ENCODE results near the gene CLDN20. TPM values are rescaled to one million over a fixed set of nuclear protein-coding genes. Genes with fewer than 3 reads are reported as not detected.

Gene CLDN20
- polyA plus RNA-seq, 1 of the 3 experiments (the other 2 are of a cell fraction): 0.07 TPM

DNA sequence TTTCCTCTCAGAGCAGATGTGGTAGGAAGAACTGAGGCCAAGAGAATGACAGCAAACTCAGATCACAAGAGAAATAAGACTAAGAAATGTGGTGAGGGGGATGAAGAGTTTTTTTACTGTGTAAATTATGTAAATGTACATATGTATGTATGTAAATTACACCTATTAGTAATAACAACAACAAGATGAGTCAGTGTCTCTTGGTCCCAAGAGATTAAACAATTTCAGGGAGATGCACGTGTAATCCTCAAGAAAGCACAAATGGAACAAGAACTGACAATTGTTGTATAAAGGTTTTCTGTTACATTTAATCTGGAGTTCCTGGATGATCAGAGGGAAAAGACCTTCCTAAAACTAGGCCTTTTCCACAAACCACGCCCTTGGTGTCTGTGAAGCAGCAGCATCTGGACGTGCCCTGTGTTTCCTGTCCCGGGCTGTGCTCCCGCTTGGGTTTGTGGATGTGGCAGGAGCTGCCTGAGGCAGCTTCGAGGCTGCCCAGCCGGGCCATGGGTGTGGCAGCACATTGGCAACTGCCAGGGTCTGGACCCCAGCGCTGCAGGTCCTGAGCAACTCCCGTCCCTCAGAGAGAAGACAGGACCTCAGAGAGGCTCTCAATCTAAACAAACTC, 994 bp downstream of the CLDN20 start (continued):
- TF ChIP-seq, protein P1, sequence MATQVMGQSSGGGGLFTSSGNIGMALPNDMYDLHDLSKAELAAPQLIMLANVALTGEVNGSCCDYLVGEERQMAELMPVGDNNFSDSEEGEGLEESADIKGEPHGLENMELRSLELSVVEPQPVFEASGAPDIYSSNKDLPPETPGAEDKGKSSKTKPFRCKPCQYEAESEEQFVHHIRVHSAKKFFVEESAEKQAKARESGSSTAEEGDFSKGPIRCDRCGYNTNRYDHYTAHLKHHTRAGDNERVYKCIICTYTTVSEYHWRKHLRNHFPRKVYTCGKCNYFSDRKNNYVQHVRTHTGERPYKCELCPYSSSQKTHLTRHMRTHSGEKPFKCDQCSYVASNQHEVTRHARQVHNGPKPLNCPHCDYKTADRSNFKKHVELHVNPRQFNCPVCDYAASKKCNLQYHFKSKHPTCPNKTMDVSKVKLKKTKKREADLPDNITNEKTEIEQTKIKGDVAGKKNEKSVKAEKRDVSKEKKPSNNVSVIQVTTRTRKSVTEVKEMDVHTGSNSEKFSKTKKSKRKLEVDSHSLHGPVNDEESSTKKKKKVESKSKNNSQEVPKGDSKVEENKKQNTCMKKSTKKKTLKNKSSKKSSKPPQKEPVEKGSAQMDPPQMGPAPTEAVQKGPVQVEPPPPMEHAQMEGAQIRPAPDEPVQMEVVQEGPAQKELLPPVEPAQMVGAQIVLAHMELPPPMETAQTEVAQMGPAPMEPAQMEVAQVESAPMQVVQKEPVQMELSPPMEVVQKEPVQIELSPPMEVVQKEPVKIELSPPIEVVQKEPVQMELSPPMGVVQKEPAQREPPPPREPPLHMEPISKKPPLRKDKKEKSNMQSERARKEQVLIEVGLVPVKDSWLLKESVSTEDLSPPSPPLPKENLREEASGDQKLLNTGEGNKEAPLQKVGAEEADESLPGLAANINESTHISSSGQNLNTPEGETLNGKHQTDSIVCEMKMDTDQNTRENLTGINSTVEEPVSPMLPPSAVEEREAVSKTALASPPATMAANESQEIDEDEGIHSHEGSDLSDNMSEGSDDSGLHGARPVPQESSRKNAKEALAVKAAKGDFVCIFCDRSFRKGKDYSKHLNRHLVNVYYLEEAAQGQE (IDR thresholded peaks at IDR 0.05; ENCODE audit: low read depth, low read length): no peak
- TF ChIP-seq TAF1 (IDR thresholded peaks at IDR 0.05; ENCODE audit: borderline replicate concordance, low read depth, low read length) (no peak), SIN3A (IDR thresholded peaks at IDR 0.05; ENCODE audit: borderline replicate concordance, low read depth, low read length) (no peak), CHD2 (IDR thresholded peaks at IDR 0.05; ENCODE audit: low read length, partially characterized antibody) (peak; percentile 48), USF2 (IDR thresholded peaks at IDR 0.05; ENCODE audit: borderline replicate concordance, low read depth, low read length) (no peak), ELF1 (IDR thresholded peaks at IDR 0.05) (no peak)
- TF ChIP-seq, protein P2, sequence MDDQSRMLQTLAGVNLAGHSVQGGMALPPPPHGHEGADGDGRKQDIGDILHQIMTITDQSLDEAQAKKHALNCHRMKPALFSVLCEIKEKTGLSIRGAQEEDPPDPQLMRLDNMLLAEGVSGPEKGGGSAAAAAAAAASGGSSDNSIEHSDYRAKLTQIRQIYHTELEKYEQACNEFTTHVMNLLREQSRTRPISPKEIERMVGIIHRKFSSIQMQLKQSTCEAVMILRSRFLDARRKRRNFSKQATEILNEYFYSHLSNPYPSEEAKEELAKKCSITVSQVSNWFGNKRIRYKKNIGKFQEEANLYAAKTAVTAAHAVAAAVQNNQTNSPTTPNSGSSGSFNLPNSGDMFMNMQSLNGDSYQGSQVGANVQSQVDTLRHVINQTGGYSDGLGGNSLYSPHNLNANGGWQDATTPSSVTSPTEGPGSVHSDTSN (IDR thresholded peaks at IDR 0.05): no peak

DNA sequence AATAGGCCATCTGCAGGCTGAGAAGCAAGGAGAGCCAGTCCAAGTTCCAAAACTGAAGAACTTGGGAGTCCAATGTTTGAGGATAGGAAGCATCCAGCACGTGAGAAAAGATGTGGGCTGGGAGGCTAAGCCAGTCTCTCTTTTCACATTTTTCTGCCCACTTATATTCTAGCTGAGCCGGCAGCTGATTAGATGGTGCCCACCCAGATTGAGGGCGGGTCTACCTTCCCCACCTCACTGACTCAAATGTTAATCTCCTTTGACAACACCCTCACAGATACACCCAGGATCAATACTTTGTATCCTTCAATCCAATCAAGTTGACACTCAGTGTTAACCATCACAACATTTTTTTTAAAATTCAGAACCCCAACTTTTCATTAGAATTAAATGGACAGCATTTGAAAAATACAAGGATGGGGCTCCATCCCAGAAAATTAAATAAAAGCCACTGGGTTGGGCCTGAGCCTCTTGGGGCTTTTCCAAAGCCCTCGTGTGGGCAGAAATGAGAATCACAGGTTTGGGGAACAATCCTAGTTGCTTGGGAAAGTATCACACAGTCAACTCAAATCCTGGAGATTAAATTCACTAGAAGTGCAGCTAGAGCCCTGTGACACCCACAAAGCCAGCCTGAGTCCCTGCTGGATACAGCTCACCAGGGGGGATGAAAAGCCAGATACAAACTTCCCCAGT, 2.2 kb downstream of the CLDN20 start:
- no peaks in the 10 kb centered on the region for H3K9me3 ChIP-seq
- DNase-seq: no peak
- H3K36me3 ChIP-seq (replicated peaks in 1 of 2; ENCODE audit: control insufficient read depth in 1 of 2, insufficient read depth in 2 of 2, low read length in 1 of 2): peaks cover 22 to 25% of the 10 kb centered on the region in 2 experiments
- no peak overlapping the region for H3K9ac ChIP-seq
- peaks cover 20% of the 10 kb centered on the region; the same call in 1 of the 2 replicates for H3K79me2 ChIP-seq (ENCODE audit: insufficient read depth)
- TF ChIP-seq, protein P3, sequence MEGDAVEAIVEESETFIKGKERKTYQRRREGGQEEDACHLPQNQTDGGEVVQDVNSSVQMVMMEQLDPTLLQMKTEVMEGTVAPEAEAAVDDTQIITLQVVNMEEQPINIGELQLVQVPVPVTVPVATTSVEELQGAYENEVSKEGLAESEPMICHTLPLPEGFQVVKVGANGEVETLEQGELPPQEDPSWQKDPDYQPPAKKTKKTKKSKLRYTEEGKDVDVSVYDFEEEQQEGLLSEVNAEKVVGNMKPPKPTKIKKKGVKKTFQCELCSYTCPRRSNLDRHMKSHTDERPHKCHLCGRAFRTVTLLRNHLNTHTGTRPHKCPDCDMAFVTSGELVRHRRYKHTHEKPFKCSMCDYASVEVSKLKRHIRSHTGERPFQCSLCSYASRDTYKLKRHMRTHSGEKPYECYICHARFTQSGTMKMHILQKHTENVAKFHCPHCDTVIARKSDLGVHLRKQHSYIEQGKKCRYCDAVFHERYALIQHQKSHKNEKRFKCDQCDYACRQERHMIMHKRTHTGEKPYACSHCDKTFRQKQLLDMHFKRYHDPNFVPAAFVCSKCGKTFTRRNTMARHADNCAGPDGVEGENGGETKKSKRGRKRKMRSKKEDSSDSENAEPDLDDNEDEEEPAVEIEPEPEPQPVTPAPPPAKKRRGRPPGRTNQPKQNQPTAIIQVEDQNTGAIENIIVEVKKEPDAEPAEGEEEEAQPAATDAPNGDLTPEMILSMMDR (IDR thresholded peaks at IDR 0.05): 0 out of 2 replicates have a peak, but pooled peaks have one; percentile 21
- TF ChIP-seq ZBTB33 (IDR thresholded peaks at IDR 0.05; ENCODE audit: borderline replicate concordance, low read depth) (no peak), FOXJ3 (CRISPR knock-in tag; IDR thresholded peaks at IDR 0.05) (no peak)
- H3F3A ChIP-seq (replicated peaks; ENCODE audit: insufficient read depth): peaks cover 2% of the 10 kb centered on the region
- ChIA-PET CTCF (interaction anchor here (0.6 to 2.1 kb wide), 4 partner anchors 14 to 26 kb away, joined by 3 to 6 read pairs (median 5); no protein-coding TSS in a partner anchor), POLR2A (no interaction called here)
- H3K27me3 ChIP-seq (ENCODE audit: insufficient read depth): no peaks in the 10 kb centered on the region
- peak overlapping the region in 1 of 2 experiments; percentile 41; a peak in 2 of 4 replicates for H3K27ac ChIP-seq (ENCODE audit: low read depth in 2 of 2, low read length in 1 of 2)
- no peak overlapping the region for H2AFZ ChIP-seq (ENCODE audit: low read depth)
- H4K20me1 ChIP-seq (ENCODE audit: insufficient read depth): no peaks in the 10 kb centered on the region
- H3K4me3 ChIP-seq (ENCODE audit: low read depth in 2 of 2, low read length in 1 of 2): no peak overlapping the region
- WGBS (ENCODE audit: low lambda C conversion rate): 92% methylated on average over 4 of the region's 4 CpGs
- no peak overlapping the region for H3K4me2 ChIP-seq
- no peaks in the 10 kb centered on the region for H3K9me2 ChIP-seq
- peaks cover 4 to 64% of the 10 kb centered on the region in 2 experiments; a peak in 3 of 4 replicates for H3K4me1 ChIP-seq (ENCODE audit: control insufficient read depth in 1 of 2, insufficient read depth in 2 of 2, low read depth in 1 of 2, low read length in 1 of 2)

Data from SK-N-SH (cell line).